HepG2 (cell line): ENCODE data around the gene NAP1L1.

Experiments used
- NR2C2 ChIP-seq: sonication (generic); formaldehyde crosslinking; IDR thresholded peaks from 2 replicates; pipeline ENCODE4 v1.4.0; 2020; ENCODE audit warnings: missing genetic modification reagents, mild to moderate bottlenecking, moderate library complexity, borderline replicate concordance
- POLR2A ChIP-seq, 2 experiments: IDR thresholded peaks; 2 replicates each; pipeline ENCODE4 v1.6.1; 2011; ENCODE audit warnings: low read depth in 2 of 2, low read length in 2 of 2, mild to moderate bottlenecking in 1 of 2, moderate library complexity in 1 of 2; ENCODE audit not compliant: insufficient read depth in 1 of 2
- POLR2AphosphoS5 ChIP-seq: IDR thresholded peaks from 2 replicates; pipeline ENCODE4 v1.6.1; 2012; ENCODE audit warnings: low read depth, low read length
- SRSF4 ChIP-seq: fragments of 200-400 bp; formaldehyde crosslinking; IDR thresholded peaks from one replicate; pipeline ENCODE4 v1.6.1; 2018; ENCODE audit warnings: mild to moderate bottlenecking, low read depth, low read length, moderate library complexity; ENCODE audit not compliant: poor library complexity, severe bottlenecking
- TAF1 ChIP-seq: sonication (generic); formaldehyde crosslinking; IDR thresholded peaks from 2 replicates; pipeline ENCODE4 v1.4.0; 2020; ENCODE audit warnings: missing genetic modification reagents
- TOE1 ChIP-seq: sonication (generic); formaldehyde crosslinking; IDR thresholded peaks from 2 replicates; pipeline ENCODE4 v1.4.0; 2020; ENCODE audit warnings: mild to moderate bottlenecking, missing genetic modification reagents
- ZNF124 ChIP-seq: sonication (generic); formaldehyde crosslinking; IDR thresholded peaks from 2 replicates; pipeline ENCODE4 v1.4.0; 2020; ENCODE audit warnings: missing genetic modification reagents
- ZNF589 ChIP-seq: sonication (generic); formaldehyde crosslinking; conservative IDR thresholded peaks from 2 replicates; pipeline ENCODE4 v1.8.0; 2022; ENCODE audit warnings: mild to moderate bottlenecking, moderate library complexity, missing genetic modification reagents
- ZNF839 ChIP-seq: sonication (generic); formaldehyde crosslinking; IDR thresholded peaks from 2 replicates; pipeline ENCODE4 v1.4.0; 2020; ENCODE audit warnings: missing genetic modification reagents, mild to moderate bottlenecking, borderline replicate concordance
- TF ChIP-seq, protein P1 (sequence below): sonication (generic); formaldehyde crosslinking; IDR thresholded peaks from 2 replicates; pipeline ENCODE4 v1.4.0; 2020; ENCODE audit warnings: missing genetic modification reagents
- TF ChIP-seq, protein P2 (sequence below): sonication (generic); formaldehyde crosslinking; conservative IDR thresholded peaks from 2 replicates; pipeline ENCODE4 v1.4.0; 2020; ENCODE audit warnings: missing genetic modification reagents
- TF ChIP-seq, protein P3 (sequence below): sonication (generic); formaldehyde crosslinking; IDR thresholded peaks from 2 replicates; pipeline ENCODE4 v1.4.0; 2020; ENCODE audit warnings: missing genetic modification reagents

DNA sequence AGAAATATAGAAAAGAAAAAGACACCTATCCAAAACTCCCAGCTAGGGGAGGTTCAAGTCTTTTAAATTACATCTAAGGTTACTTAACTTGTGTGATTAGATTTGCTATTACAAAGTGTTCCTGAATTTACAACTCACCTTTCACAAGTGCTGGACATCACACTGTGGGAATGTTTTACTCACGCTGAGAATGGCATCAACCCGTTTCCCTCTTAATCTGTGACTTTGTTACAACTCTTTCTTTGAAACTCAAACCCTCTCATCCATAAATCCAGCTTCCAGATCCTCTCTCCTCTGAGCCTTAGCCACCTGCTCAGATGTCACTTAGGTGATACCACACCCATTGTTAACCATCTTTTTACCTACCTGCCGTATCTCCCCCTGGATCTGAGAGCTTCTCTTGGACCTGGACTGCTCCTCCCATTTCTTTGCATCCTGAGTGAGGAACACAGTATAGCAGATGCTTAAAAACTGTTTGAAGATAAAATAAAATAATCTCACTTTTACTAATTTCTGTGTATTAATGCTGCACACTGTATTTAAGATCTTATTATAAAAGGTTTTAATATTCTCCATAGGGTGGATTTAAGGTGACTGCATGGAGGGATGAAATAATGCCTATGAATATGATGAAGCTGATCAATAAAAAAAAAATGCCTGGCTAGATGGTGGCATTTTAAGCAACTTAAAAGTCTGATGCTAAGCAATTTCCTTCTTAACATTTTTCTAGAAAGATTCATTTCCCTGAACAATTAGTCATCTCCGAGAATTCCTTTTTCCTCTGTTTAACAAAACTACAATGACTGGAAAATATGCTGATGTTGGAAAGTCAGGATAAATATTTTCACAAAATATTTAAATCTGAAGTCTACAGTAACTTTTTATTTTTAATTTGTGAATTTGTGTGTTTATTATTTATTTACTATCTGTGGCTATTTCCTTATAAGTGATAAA lies 39.1 kb upstream of the NAP1L1 start:
- TF ChIP-seq ZNF124 (CRISPR knock-in tag) (no peak), NR2C2 (CRISPR knock-in tag) (no peak), POLR2A (IDR thresholded peaks at IDR 0.05; ENCODE audit: insufficient read depth in 1 of 2, low read depth in 2 of 2, low read length in 2 of 2) (no peak), TOE1 (CRISPR knock-in tag) (no peak), ZNF589 (CRISPR knock-in tag) (no peak), TAF1 (no peak), POLR2AphosphoS5 (no peak), SRSF4 (no peak), ZNF839 (CRISPR knock-in tag) (no peak)
- TF ChIP-seq, protein P1, sequence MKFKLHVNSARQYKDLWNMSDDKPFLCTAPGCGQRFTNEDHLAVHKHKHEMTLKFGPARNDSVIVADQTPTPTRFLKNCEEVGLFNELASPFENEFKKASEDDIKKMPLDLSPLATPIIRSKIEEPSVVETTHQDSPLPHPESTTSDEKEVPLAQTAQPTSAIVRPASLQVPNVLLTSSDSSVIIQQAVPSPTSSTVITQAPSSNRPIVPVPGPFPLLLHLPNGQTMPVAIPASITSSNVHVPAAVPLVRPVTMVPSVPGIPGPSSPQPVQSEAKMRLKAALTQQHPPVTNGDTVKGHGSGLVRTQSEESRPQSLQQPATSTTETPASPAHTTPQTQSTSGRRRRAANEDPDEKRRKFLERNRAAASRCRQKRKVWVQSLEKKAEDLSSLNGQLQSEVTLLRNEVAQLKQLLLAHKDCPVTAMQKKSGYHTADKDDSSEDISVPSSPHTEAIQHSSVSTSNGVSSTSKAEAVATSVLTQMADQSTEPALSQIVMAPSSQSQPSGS (CRISPR knock-in tag), result no peak
- TF ChIP-seq, protein P2, sequence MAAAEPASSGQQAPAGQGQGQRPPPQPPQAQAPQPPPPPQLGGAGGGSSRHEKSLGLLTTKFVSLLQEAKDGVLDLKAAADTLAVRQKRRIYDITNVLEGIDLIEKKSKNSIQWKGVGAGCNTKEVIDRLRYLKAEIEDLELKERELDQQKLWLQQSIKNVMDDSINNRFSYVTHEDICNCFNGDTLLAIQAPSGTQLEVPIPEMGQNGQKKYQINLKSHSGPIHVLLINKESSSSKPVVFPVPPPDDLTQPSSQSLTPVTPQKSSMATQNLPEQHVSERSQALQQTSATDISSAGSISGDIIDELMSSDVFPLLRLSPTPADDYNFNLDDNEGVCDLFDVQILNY (CRISPR knock-in tag), result no peak
- TF ChIP-seq, protein P3, sequence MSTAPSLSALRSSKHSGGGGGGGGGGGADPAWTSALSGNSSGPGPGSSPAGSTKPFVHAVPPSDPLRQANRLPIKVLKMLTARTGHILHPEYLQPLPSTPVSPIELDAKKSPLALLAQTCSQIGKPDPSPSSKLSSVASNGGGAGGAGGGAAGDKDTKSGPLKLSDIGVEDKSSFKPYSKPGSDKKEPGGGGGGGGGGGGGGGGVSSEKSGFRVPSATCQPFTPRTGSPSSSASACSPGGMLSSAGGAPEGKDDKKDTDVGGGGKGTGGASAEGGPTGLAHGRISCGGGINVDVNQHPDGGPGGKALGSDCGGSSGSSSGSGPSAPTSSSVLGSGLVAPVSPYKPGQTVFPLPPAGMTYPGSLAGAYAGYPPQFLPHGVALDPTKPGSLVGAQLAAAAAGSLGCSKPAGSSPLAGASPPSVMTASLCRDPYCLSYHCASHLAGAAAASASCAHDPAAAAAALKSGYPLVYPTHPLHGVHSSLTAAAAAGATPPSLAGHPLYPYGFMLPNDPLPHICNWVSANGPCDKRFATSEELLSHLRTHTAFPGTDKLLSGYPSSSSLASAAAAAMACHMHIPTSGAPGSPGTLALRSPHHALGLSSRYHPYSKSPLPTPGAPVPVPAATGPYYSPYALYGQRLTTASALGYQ (CRISPR knock-in tag), result no peak
